HG02763 (cell line): Measurements from ENCODE around the gene LRMDA.
"Not testable (repeated sequence)": the region's sequence is repeated elsewhere in the genome, so short reads cannot be mapped to it uniquely, and the experiment has no call there.

Experiments used
- ATAC-seq: cut with Tn5 transposase; IDR thresholded peaks from one replicate; pipeline ENCODE4 v1.9.1; 2021; ENCODE audit warnings: mild to moderate bottlenecking, moderate library complexity; ENCODE audit not compliant: unreplicated experiment

The LRMDA gene

GRCh38 chr10:76581506-76582256, 1150.3 kb downstream of the LRMDA start:
- ATAC-seq = no peak

DNA sequence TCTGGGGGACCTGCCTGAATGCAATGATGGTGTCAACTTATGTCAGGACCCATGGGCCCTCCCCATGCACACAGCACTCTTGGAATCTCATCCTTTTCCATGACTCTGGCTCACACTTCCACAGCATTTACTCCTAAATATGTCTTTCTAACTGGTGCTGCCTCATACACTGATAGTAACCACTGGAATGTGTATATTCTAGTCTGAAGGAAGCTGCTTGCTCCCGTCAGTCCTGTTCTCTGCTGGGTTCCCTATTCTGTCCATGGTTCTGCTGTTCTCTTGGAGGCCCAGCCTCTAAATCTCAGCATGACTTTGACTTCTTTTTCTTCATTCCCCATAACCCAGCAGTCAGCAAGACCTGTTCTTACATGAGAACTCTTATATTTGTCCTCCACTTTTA, 1151.1 kb downstream of the LRMDA start:
- no peak for ATAC-seq

DNA sequence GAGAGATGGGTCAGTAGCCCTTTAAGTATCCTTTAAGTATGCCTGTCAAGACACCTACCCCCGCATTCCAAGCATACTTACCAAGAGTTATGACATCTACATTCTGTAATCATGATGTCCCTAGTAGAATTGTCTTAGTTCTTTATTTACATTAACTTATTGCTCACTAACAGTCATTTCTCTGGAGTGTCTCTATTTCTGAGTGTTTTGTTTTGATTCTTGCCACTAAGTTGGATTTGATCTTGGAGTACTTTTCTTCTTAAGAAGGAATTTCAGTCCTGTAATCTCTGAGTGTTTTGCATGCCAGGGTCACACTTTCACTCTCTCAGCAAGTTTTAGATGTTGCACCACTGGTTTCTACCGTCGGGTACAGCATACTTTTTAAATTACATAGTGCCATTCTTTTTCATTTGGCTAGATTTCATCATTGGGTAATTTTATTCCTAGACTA, 1152.3 kb downstream of the LRMDA start:
- ATAC-seq = no peak

GRCh38 chr10:76584466-76584865, 1153.0 kb downstream of the LRMDA start:
- ATAC-seq = not testable (repeated sequence)
